ENCODE measurements around the gene IAPP.
"Not testable (repeated sequence)": the region's sequence is repeated elsewhere in the genome, so short reads cannot be mapped to it uniquely, and the experiment has no call there.

Gene IAPP

DNA sequence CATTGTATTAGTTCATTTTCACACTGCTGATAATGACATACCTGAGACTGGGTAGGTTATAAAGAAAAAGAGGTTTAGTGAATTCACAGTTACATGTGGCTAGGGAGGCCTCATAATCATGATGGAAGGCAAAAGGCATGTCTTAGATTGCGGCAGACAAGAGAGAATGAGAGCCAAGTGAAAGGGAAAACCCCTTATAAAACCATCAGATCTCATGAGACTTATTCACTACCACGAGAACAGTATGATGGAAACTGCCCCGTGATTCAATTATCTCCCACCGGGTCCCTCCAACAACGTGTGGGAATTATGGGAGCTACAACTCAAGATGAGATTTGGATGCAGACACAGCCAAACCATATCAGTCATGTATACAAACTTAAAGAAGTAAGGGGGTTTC is 45.7 kb downstream of the IAPP start:
- H3K36me3 ChIP-seq (ENCODE audit: control insufficient read depth in 5 of 5, insufficient read depth in 5 of 5, low read length in 5 of 5); H3K27me3 ChIP-seq (ENCODE audit: control insufficient read depth in 5 of 5, insufficient read depth in 4 of 5, low read length in 5 of 5); H3K9me3 ChIP-seq (ENCODE audit: control insufficient read depth in 5 of 5, low read length in 5 of 5); H3K4me3 ChIP-seq (ENCODE audit: low read depth in 1 of 5, low read length in 5 of 5); H3K27ac ChIP-seq (ENCODE audit: low read depth, low read length); H3K4me1 ChIP-seq (ENCODE audit: control insufficient read depth in 5 of 5, insufficient read depth in 5 of 5, low read length in 5 of 5); H3K9ac ChIP-seq (ENCODE audit: low read length in 5 of 5): not testable (repeated sequence)

DNA sequence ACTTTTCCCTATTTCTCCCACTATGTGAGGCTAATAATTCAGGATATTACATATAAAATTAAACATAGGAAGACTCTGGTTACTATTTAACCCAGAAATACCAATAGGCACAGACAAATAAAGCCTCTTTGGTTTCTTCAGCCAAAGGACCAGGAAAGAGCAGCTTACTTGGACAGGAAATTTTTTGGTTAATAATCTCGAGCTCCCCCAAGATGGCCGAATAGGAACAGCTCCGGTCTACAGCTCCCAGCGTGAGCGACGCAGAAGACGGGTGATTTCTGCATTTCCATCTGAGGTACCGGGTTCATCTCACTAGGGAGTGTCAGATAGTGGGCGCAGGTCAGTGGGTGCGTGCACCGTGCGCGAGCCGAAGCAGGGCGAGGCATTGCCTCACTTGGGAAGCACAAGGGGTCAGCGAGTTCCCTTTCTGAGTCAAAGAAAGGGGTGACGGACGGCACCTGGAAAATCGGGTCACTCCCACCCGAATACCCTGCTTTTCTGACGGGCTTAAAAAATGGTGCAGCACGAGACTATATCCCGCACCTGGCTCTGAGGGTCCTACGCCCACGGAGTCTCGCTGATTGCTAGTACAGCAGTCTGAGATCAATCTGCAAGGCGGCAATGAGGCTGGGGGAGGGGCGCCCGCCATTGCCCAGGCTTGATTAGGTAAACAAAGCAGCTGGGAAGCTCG is 46.5 kb downstream of the IAPP start:
- not testable (repeated sequence) for H3K36me3 ChIP-seq (ENCODE audit: control insufficient read depth in 5 of 5, insufficient read depth in 5 of 5, low read length in 5 of 5); H3K4me3 ChIP-seq (ENCODE audit: low read depth in 1 of 5, low read length in 5 of 5); H3K27ac ChIP-seq (ENCODE audit: low read depth, low read length); H3K4me1 ChIP-seq (ENCODE audit: control insufficient read depth in 5 of 5, insufficient read depth in 5 of 5, low read length in 5 of 5); H3K27me3 ChIP-seq (ENCODE audit: control insufficient read depth in 5 of 5, insufficient read depth in 4 of 5, low read length in 5 of 5); H3K9ac ChIP-seq (ENCODE audit: low read length in 5 of 5); H3K9me3 ChIP-seq (ENCODE audit: control insufficient read depth in 5 of 5, low read length in 5 of 5)

DNA sequence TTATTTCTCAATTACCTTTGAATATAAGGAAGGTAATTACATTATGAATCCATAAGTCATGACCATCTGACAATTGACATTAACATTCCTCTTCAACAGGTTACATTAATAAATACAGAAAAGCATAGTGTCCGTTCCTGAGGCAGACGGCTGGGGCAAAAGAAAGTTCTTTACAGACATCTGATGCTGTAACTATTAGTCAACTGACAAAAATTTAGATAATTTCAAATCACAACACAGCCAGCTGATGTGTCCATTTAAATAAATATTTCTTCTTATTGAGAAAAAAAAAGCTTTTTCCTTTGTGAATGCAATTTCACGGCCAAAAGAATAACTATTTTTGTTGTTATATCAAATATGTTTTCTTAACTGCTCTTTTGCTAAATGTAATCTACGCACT is 55.5 kb downstream of the IAPP start:
- H3K27ac ChIP-seq (ENCODE audit: low read depth, low read length) = no peak overlapping the region
- H3K27me3 ChIP-seq (ENCODE audit: control insufficient read depth in 5 of 5, insufficient read depth in 4 of 5, low read length in 5 of 5) = peaks cover 0 to 6% (median 2%) of the 10 kb centered on the region in 5 donors
- H3K9me3 ChIP-seq (ENCODE audit: control insufficient read depth in 5 of 5, low read length in 5 of 5) = no peaks in the 10 kb centered on the region
- H3K4me1 ChIP-seq (ENCODE audit: control insufficient read depth in 5 of 5, insufficient read depth in 5 of 5, low read length in 5 of 5) = no peaks in the 10 kb centered on the region
- H3K9ac ChIP-seq (ENCODE audit: low read length in 5 of 5) = no peak overlapping the region
- H3K4me3 ChIP-seq (ENCODE audit: low read depth in 1 of 5, low read length in 5 of 5) = no peak overlapping the region
- no peaks in the 10 kb centered on the region for H3K36me3 ChIP-seq (ENCODE audit: control insufficient read depth in 5 of 5, insufficient read depth in 5 of 5, low read length in 5 of 5)
